ENCODE measurements around the gene ARHGEF7. TPM values are rescaled to one million over a fixed set of nuclear protein-coding genes. Genes with fewer than 3 reads are reported as not detected.

The ARHGEF7 gene
- total RNA-seq, 1 donor from 2014 or later = 57.5 TPM

DNA sequence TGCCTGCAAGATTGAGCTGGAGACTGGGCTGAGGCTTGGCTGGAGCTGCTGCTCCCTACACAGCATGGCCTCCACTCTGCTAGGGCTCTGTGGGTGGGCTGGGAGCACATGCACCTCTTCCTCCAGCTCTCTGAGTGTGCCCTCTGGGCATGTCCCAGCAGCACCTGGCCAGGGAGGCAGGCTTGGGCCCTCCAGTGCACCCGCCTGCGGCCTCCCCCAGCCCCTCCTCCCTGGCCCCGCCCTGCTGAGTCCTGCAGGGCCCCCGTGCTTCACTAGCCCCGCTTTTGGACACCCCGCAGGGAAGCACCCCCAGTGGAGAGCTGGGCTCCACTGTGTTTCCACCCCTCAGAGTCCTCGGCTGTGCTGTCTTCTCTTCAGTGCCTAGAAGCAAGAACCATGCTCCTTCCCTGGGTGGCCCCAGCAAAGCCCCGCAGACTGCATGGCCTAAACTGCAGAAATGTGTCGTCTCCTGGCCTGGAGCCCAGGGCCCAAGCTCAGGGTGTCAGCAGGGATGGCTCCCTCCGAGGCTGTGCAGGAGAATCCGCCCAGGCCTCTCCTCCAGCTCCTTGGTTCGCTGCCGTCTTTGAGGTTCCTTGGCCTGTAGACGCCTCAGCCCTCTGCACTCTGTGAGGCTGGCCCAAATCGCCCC is 200.4 kb downstream of the ARHGEF7 start:
- DNase-seq (ENCODE audit: extremely low spot score in 2 of 2) = no peak
- Histone ChIP-seq H3K4me3 (no peak overlapping the region), H3K36me3 (no peaks in the 10 kb centered on the region), H3K9me3 (no peaks in the 10 kb centered on the region), H3K4me1 (no peaks in the 10 kb centered on the region), H3K27me3 (no peaks in the 10 kb centered on the region), H3K27ac (no peak overlapping the region)
- TF ChIP-seq POLR2AphosphoS5 (IDR thresholded peaks at IDR 0.05; ENCODE audit: insufficient read depth in 1 of 2, low read depth in 1 of 2) (no peak), POLR2A (IDR thresholded peaks at IDR 0.05) (no peak)
- TF ChIP-seq, protein P1, sequence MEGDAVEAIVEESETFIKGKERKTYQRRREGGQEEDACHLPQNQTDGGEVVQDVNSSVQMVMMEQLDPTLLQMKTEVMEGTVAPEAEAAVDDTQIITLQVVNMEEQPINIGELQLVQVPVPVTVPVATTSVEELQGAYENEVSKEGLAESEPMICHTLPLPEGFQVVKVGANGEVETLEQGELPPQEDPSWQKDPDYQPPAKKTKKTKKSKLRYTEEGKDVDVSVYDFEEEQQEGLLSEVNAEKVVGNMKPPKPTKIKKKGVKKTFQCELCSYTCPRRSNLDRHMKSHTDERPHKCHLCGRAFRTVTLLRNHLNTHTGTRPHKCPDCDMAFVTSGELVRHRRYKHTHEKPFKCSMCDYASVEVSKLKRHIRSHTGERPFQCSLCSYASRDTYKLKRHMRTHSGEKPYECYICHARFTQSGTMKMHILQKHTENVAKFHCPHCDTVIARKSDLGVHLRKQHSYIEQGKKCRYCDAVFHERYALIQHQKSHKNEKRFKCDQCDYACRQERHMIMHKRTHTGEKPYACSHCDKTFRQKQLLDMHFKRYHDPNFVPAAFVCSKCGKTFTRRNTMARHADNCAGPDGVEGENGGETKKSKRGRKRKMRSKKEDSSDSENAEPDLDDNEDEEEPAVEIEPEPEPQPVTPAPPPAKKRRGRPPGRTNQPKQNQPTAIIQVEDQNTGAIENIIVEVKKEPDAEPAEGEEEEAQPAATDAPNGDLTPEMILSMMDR (IDR thresholded peaks at IDR 0.05) = no peak
- intact Hi-C loops (cut with DNase I) = no loop called here

DNA sequence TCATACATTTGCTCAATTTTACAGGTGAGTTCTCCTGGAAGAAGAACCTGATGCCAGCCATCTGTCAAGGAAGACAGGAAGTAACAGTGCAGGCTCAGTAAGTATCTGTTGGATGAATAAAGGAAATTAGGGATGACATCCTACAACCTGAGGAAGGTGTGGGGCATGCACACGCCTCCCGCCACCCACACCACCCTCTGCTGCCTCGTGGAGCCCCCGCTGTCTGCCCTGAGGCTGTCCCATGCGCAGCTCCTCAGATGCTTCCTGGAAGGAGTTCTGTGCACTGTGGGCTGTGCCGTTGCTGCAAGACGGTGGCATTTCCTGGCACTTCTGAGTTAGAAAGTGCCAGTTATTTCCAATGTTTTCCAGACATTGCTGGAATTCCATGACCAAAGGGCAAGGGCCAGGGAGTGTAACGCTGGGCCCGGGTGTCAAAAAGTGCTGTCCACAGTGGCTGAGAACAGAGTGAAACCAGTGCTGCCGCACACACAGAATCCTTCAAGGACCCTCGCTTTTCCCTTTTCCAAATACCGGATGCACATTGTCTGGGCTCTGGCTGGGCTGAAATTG is 201.1 kb downstream of the ARHGEF7 start:
- no peaks in the 10 kb centered on the region for H3K27me3 ChIP-seq
- no peak overlapping the region for H3K27ac ChIP-seq
- H3K4me3 ChIP-seq = no peak overlapping the region
- no peaks in the 10 kb centered on the region for H3K36me3 ChIP-seq
- DNase-seq (ENCODE audit: extremely low spot score in 2 of 2) = no peak
- no peaks in the 10 kb centered on the region for H3K9me3 ChIP-seq
- no peak for TF ChIP-seq POLR2A (IDR thresholded peaks at IDR 0.05)
- TF ChIP-seq, protein P1 (IDR thresholded peaks at IDR 0.05) = no peak
- no peak for TF ChIP-seq POLR2AphosphoS5 (IDR thresholded peaks at IDR 0.05; ENCODE audit: insufficient read depth in 1 of 2, low read depth in 1 of 2)
- H3K4me1 ChIP-seq = no peaks in the 10 kb centered on the region
- intact Hi-C loops (cut with DNase I) = no loop called here

DNA sequence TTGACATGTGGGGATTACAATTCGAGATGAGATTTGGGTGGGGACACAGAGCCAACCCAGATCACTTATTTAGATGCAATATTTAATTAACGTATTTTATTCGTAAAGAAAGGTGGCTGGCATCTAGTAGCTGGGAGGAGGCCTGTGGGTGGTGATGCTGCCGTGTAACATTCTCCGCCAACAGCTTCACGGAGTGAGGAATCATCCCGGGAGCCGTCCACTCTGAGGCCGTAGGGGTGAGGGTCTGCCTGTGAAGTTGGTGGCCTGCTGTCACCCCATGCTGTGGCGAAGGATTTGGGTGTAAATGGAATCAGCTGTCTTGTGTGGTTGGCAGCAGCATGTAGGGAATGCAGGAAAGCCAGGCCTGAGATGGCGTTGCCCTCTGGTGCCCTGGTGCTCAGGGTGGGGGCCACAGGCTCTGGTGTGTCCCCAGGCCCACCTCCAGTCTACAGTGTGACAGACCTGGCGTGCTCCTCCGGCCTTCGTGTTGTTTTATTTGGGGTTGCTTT is 202.0 kb downstream of the ARHGEF7 start:
- no peak overlapping the region for H3K27ac ChIP-seq
- no peak overlapping the region for H3K4me3 ChIP-seq
- intact Hi-C loops (cut with DNase I) = no loop called here
- no peaks in the 10 kb centered on the region for H3K27me3 ChIP-seq
- TF ChIP-seq POLR2AphosphoS5 (IDR thresholded peaks at IDR 0.05; ENCODE audit: insufficient read depth in 1 of 2, low read depth in 1 of 2) (no peak), POLR2A (IDR thresholded peaks at IDR 0.05) (no peak)
- TF ChIP-seq, protein P1 (IDR thresholded peaks at IDR 0.05) = no peak
- no peaks in the 10 kb centered on the region for H3K36me3 ChIP-seq
- no peaks in the 10 kb centered on the region for H3K4me1 ChIP-seq
- DNase-seq (ENCODE audit: extremely low spot score in 2 of 2) = no peak
- no peaks in the 10 kb centered on the region for H3K9me3 ChIP-seq

DNA sequence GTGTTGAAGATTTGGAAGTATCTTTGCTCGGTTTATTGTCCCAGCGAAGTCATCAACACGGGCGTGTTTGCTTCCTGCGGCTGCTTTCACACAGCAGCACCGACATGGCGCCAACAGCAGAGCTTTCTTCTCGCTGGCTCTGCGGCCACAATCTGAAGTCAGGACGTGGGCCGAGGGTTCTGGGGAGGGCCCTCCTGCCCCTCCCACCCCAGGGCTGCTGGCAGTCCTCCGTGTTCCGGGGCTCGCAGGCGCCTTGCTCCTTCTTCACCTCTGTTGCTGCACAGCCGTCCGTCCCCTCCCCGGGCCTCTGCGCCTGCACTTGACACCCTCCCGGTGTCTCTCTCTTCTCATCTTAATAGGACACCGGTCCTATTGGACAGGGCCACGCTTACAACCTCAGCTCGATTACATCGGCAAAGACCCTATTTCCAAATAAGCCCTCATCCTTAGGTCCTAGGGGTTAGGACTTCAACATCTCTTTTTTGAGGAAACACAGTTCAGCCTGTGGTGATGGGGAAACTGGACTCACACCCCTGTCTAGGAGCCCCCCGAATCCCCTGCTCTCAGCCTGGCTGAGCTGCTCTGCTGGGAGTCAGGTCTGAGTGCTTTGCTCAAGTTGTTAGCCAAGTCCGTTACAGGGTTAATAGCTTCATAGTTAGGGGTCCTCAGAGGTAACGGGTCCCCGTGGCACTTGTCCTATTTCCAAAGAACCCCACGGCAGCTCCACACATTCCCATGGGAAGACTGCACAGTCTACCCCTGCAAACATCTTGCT is 202.6 kb downstream of the ARHGEF7 start:
- Histone ChIP-seq H3K9me3 (no peaks in the 10 kb centered on the region), H3K27ac (no peak overlapping the region), H3K27me3 (no peaks in the 10 kb centered on the region), H3K4me1 (no peaks in the 10 kb centered on the region), H3K4me3 (no peak overlapping the region), H3K36me3 (no peaks in the 10 kb centered on the region)
- DNase-seq (ENCODE audit: extremely low spot score in 2 of 2) = no peak
- no peak for TF ChIP-seq POLR2AphosphoS5 (IDR thresholded peaks at IDR 0.05; ENCODE audit: insufficient read depth in 1 of 2, low read depth in 1 of 2)
- TF ChIP-seq POLR2A (IDR thresholded peaks at IDR 0.05) = no peak
- TF ChIP-seq, protein P1 (IDR thresholded peaks at IDR 0.05) = no peak
- intact Hi-C loops (cut with DNase I) = no loop called here

Measured in vagina (tissue), 2 donors.